Colonic mucosa (tissue), 4 donors: ENCODE measurements around the gene NCOA3. TPM values are rescaled to one million over a fixed set of nuclear protein-coding genes. Genes with fewer than 3 reads are reported as not detected.

Source experiments
- DNase-seq: peaks from one replicate; pipeline ENCODE4 v3.0.0-alpha.2; 2020
- H3K27ac ChIP-seq: fragments of 200-600 bp; one replicate; pipeline ENCODE4 v1.8.0; 2021
- H3K27me3 ChIP-seq: fragments of 200-600 bp; one replicate; pipeline ENCODE4 v1.8.0; 2021
- H3K36me3 ChIP-seq: fragments of 200-600 bp; one replicate; pipeline ENCODE4 v1.8.0; 2021
- H3K4me1 ChIP-seq: fragments of 200-600 bp; one replicate; pipeline ENCODE4 v1.8.0; 2021; ENCODE audit warnings: mild to moderate bottlenecking
- H3K4me3 ChIP-seq: fragments of 200-600 bp; one replicate; pipeline ENCODE4 v1.8.0; 2021
- H3K9ac ChIP-seq, 2 donors: one replicate each; pipeline ENCODE4 v1.7.0; 2013; ENCODE audit warnings: control low read depth in 2 of 2, low read depth in 2 of 2, low read length in 2 of 2
- H3K9me3 ChIP-seq: fragments of 200-600 bp; one replicate; pipeline ENCODE4 v1.8.0; 2021
- intact Hi-C: fragments of 100-400 bp; cut with DNase I; formaldehyde crosslinking; loops from one replicate; pipeline ENCODE4 v1.14.1; 2022
- total RNA-seq, 2 donors: library from RNA; stranded (reverse); fragmentation: NEBNext Ultra II Directional in 1 of 2; extraction: Animal tissue kit (Norgen Biotek cat#: 25700) in 1 of 2; gene quantifications; one replicate each; pipeline ENCODE4 v1.2.1, GENCODE V29; 2021
- TF ChIP-seq, protein P1 (sequence below): fragments of 200-600 bp; IDR thresholded peaks from one replicate; pipeline ENCODE4 v1.8.0; 2022; ENCODE audit warnings: antibody characterized with exemption, mild to moderate bottlenecking
- donor health status: healthy.
- donor health status: DM: no; HTN: no; CAD: no.
- donor health status: DM: no; HTN: no; CAD: no.

NCOA3 gene
- total RNA-seq, 2 donors from 2014 or later = 17.1 to 24.2 TPM

- no peaks in the 10 kb centered on the region for H3K4me1 ChIP-seq
- intact Hi-C loops = no loop called here
- no peak overlapping the region for H3K9ac ChIP-seq
- H3K36me3 ChIP-seq = no peaks in the 10 kb centered on the region
- DNase-seq = no peak
- TF ChIP-seq, protein P1, sequence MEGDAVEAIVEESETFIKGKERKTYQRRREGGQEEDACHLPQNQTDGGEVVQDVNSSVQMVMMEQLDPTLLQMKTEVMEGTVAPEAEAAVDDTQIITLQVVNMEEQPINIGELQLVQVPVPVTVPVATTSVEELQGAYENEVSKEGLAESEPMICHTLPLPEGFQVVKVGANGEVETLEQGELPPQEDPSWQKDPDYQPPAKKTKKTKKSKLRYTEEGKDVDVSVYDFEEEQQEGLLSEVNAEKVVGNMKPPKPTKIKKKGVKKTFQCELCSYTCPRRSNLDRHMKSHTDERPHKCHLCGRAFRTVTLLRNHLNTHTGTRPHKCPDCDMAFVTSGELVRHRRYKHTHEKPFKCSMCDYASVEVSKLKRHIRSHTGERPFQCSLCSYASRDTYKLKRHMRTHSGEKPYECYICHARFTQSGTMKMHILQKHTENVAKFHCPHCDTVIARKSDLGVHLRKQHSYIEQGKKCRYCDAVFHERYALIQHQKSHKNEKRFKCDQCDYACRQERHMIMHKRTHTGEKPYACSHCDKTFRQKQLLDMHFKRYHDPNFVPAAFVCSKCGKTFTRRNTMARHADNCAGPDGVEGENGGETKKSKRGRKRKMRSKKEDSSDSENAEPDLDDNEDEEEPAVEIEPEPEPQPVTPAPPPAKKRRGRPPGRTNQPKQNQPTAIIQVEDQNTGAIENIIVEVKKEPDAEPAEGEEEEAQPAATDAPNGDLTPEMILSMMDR = no peak
- H3K27me3 ChIP-seq = no peaks in the 10 kb centered on the region
- H3K9me3 ChIP-seq = no peaks in the 10 kb centered on the region
- no peak overlapping the region for H3K4me3 ChIP-seq
- no peak overlapping the region for H3K27ac ChIP-seq
Measured at GRCh38 chr20:47545499-47545898, 43.8 kb downstream of the NCOA3 start.

GRCh38 chr20:47546184-47547033, 44.7 kb downstream of the NCOA3 start:
- intact Hi-C loops = no loop called here
- TF ChIP-seq, protein P1 = no peak
- Histone ChIP-seq H3K9ac (no peak overlapping the region), H3K36me3 (no peaks in the 10 kb centered on the region), H3K27ac (no peak overlapping the region), H3K27me3 (no peaks in the 10 kb centered on the region), H3K4me1 (no peaks in the 10 kb centered on the region), H3K9me3 (no peaks in the 10 kb centered on the region), H3K4me3 (no peak overlapping the region)
- no peak for DNase-seq

GRCh38 chr20:47547034-47547387, 45.3 kb downstream of the NCOA3 start:
- Histone ChIP-seq H3K27me3 (no peaks in the 10 kb centered on the region), H3K4me3 (no peak overlapping the region), H3K36me3 (no peaks in the 10 kb centered on the region), H3K9me3 (no peaks in the 10 kb centered on the region), H3K4me1 (no peaks in the 10 kb centered on the region), H3K9ac (no peak overlapping the region), H3K27ac (no peak overlapping the region)
- TF ChIP-seq, protein P1 = no peak
- intact Hi-C loops = no loop called here
- no peak for DNase-seq

GRCh38 chr20:47549671-47550070, 48.0 kb downstream of the NCOA3 start:
- Histone ChIP-seq H3K4me1 (no peaks in the 10 kb centered on the region), H3K9me3 (no peaks in the 10 kb centered on the region), H3K9ac (no peak overlapping the region), H3K27me3 (no peaks in the 10 kb centered on the region), H3K36me3 (no peaks in the 10 kb centered on the region), H3K27ac (no peak overlapping the region), H3K4me3 (no peak overlapping the region)
- DNase-seq = no peak
- intact Hi-C loops = no loop called here
- TF ChIP-seq, protein P1 = no peak

DNA sequence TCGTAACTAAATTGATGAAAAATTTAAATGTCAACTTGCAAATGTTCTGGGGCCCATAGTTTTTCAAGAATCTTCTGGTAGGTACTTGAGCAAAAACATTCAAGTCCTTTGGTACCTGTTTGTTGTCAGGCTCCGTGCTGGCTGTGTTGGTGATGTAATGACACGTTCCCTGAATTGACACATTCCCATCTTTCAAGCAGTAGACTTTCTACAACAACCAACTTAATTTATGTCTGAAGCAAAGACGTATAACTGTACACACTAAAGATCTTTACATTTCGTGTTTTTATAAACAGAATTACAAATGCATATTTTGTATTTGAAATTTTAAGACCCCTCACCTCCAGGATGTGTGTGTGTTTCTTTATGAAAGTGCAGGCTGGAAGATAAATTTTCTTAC, 49.5 kb downstream of the NCOA3 start:
- Histone ChIP-seq H3K9ac (no peak overlapping the region), H3K27me3 (no peaks in the 10 kb centered on the region), H3K4me1 (no peaks in the 10 kb centered on the region), H3K36me3 (no peaks in the 10 kb centered on the region), H3K4me3 (no peak overlapping the region), H3K9me3 (no peaks in the 10 kb centered on the region), H3K27ac (no peak overlapping the region)
- intact Hi-C loops = no loop called here
- TF ChIP-seq, protein P1 = no peak
- DNase-seq = no peak
